PC-3 (cell line): ENCODE measurements around the gene TANC1.

Experiments used
- CTCF ChIP-seq: fragments of 300-600 bp; sonication (generic); conservative IDR thresholded peaks from 2 replicates; pipeline ENCODE4 v1.5.1; 2017; ENCODE audit warnings: antibody characterized with exemption, low read depth, mild to moderate bottlenecking, low read length
- EZH2 ChIP-seq: fragments of 300-600 bp; sonication (generic); IDR thresholded peaks from one replicate; pipeline ENCODE4 v1.6.1; 2017; ENCODE audit warnings: antibody characterized with exemption, mild to moderate bottlenecking, low read length; ENCODE audit not compliant: unreplicated experiment
- EZH2phosphoT487 ChIP-seq: fragments of 300-600 bp; sonication (generic); IDR thresholded peaks from 2 replicates; pipeline ENCODE4 v1.6.1; 2018; ENCODE audit warnings: mild to moderate bottlenecking, antibody characterized with exemption, low read length, borderline replicate concordance

GRCh38 chr2:158993030-158993429, 24.6 kb downstream of the TANC1 start:
- TF ChIP-seq CTCF = no peak
- no peak for TF ChIP-seq EZH2
- TF ChIP-seq EZH2phosphoT487 = no peak
